Stimulated activated CD8-positive, alpha-beta memory T cell treated with anti-CD3 and anti-CD28 coated beads, Interleukin-4, amount 100 ng/mL, for 1 hour (primary cell): Measurements from ENCODE around the gene RPS5.

ENCODE experiments used
- DNase-seq, 2 donors: peaks; one replicate each; pipeline ENCODE4 v3.0.0-alpha.2; 2020; ENCODE audit warnings: low read depth in 2 of 2, low spot score in 1 of 2

Gene RPS5

GRCh38 chr19:58385313-58385890 is 1.7 kb upstream of the RPS5 start:
- DNase-seq: no peak

GRCh38 chr19:58385891-58386575 is 1.0 kb upstream of the RPS5 start:
- DNase-seq: no peak

GRCh38 chr19:58387338-58388174 is 487 bp downstream of the RPS5 start:
- no peak for DNase-seq

- DNase-seq: no peak
These were observed 1.1 kb downstream of the RPS5 start for GRCh38 chr19:58388175-58388526.

- DNase-seq: no peak
These were observed 6.1 kb downstream of the RPS5 start for GRCh38 chr19:58392945-58393724.

GRCh38 chr19:58393725-58394033 is 6.6 kb downstream of the RPS5 start:
- DNase-seq: no peak

- no peak for DNase-seq
These were observed 7.8 kb downstream of the RPS5 start for GRCh38 chr19:58394821-58395219.

- no peak for DNase-seq
These were observed 8.3 kb downstream of the RPS5 start, which contains the start of gene RNF225 for GRCh38 chr19:58395220-58395978. TSS of gene RNF225 (plus strand) at chr19:58395656. CDS start at chr19:58396090, 434 bp downstream.

- DNase-seq: no peak
These were observed 9.0 kb downstream of the RPS5 start for GRCh38 chr19:58395979-58396627.

- DNase-seq: no peak
These were observed 9.8 kb downstream of the RPS5 start for GRCh38 chr19:58396691-58397532.

GRCh38 chr19:58397533-58398037 is 10.5 kb downstream of the RPS5 start:
- no peak for DNase-seq

GRCh38 chr19:58398087-58398486 is 11.0 kb downstream of the RPS5 start:
- no peak for DNase-seq

- no peak for DNase-seq
These were observed 11.5 kb downstream of the RPS5 start for GRCh38 chr19:58398545-58398944.

GRCh38 chr19:58399903-58400302 is 12.8 kb downstream of the RPS5 start:
- no peak for DNase-seq

GRCh38 chr19:58400316-58400915 is 13.3 kb downstream of the RPS5 start:
- DNase-seq: no peak

- DNase-seq: peak; percentile 98 to 99
These were observed 14.1 kb downstream of the RPS5 start for GRCh38 chr19:58400916-58401839.

GRCh38 chr19:58401840-58402421 is 14.9 kb downstream of the RPS5 start:
- DNase-seq: no peak
